Muscle of leg (tissue), 11 donors: Measurements from ENCODE around the gene HPGDS. TPM values are rescaled to one million over a fixed set of nuclear protein-coding genes. Genes with fewer than 3 reads are reported as not detected.

Experiments used
- DNase-seq: peaks from one replicate; pipeline ENCODE4 v3.0.0; 2013
- H3K27ac ChIP-seq: one replicate; pipeline ENCODE4 v1.5.1; 2013; ENCODE audit warnings: mild to moderate bottlenecking, low read length, control low read depth
- H3K27me3 ChIP-seq: one replicate; pipeline ENCODE4 v1.6.1; 2013; ENCODE audit warnings: low read length; ENCODE audit not compliant: control insufficient read depth, insufficient read depth
- H3K36me3 ChIP-seq: one replicate; pipeline ENCODE4 v1.6.1; 2013; ENCODE audit warnings: low read length; ENCODE audit not compliant: control insufficient read depth, insufficient read depth
- H3K4me1 ChIP-seq: one replicate; pipeline ENCODE4 v1.6.1; 2013; ENCODE audit warnings: low read length; ENCODE audit not compliant: control insufficient read depth, insufficient read depth
- H3K4me3 ChIP-seq: one replicate; pipeline ENCODE4 v1.5.1; 2013; ENCODE audit warnings: low read length, control low read depth
- H3K9me3 ChIP-seq: replicated peaks from 2 replicates; pipeline ENCODE4 v1.6.1; 2013; ENCODE audit warnings: low read depth, low read length; ENCODE audit not compliant: control insufficient read depth
- WGBS: methylation state at CpG from one replicate; pipeline ENCODE4 v1.1.5; 2013; ENCODE audit warnings: missing lambda C conversion rate; ENCODE audit not compliant: insufficient coverage; 5-methylcytosine and 5-hydroxymethylcytosine counted together
- polyA plus RNA-seq, 8 donors: library from polyadenylated mRNA; unstranded; fragments of 120-200 nt; gene quantifications; one replicate each; pipeline versions ENCODE4 v1.2.1 to v1.2.3, GENCODE V29; 2013; ENCODE audit warnings: inconsistent platforms in 1 of 8, low replicate concordance in 1 of 8; ENCODE audit not compliant: insufficient read length in 8 of 8, insufficient read depth in 1 of 8
- total RNA-seq: library from RNA; stranded (reverse); fragments of 120-200 nt; gene quantifications from one replicate; pipeline ENCODE4 v1.2.4, GENCODE V29; 2013

The HPGDS gene
- total and polyA plus RNA-seq, 9 donors: 6.7 to 10.5 (median 8.5) TPM

GRCh38 chr4:94373752-94374151 is 31.1 kb upstream of the HPGDS start:
- peaks cover 6% of the 10 kb centered on the region for H3K4me1 ChIP-seq
- no peak for DNase-seq
- 84% methylated on average over 2 of the region's 3 CpGs for WGBS
- H3K9me3 ChIP-seq: no peaks in the 10 kb centered on the region
- peak overlapping the region; percentile 29 for H3K27ac ChIP-seq
- no peaks in the 10 kb centered on the region for H3K36me3 ChIP-seq
- no peaks in the 10 kb centered on the region for H3K27me3 ChIP-seq
- H3K4me3 ChIP-seq: no peak overlapping the region

GRCh38 chr4:94372991-94373390 is 30.4 kb upstream of the HPGDS start:
- Histone ChIP-seq H3K4me1 (peaks cover 6% of the 10 kb centered on the region), H3K9me3 (no peaks in the 10 kb centered on the region), H3K36me3 (no peaks in the 10 kb centered on the region), H3K4me3 (no peak overlapping the region), H3K27ac (peak overlapping the region; percentile 98), H3K27me3 (no peaks in the 10 kb centered on the region)
- DNase-seq: peak; percentile 92
- WGBS: no CpG with 5 or more reads among the region's 3 CpGs

GRCh38 chr4:94372228-94372978 is 29.8 kb upstream of the HPGDS start:
- no CpG with 5 or more reads among the region's 4 CpGs for WGBS
- peak; percentile 35 for DNase-seq

GRCh38 chr4:94371290-94371689 is 28.7 kb upstream of the HPGDS start:
- H3K36me3 ChIP-seq: no peaks in the 10 kb centered on the region
- no peaks in the 10 kb centered on the region for H3K9me3 ChIP-seq
- peak overlapping the region; percentile 98 for H3K27ac ChIP-seq
- H3K4me1 ChIP-seq: peaks cover 4% of the 10 kb centered on the region
- no peaks in the 10 kb centered on the region for H3K27me3 ChIP-seq
- peak; percentile 78 for DNase-seq
- H3K4me3 ChIP-seq: no peak overlapping the region

More at GRCh38 chr4:94372228-94372978, 29.8 kb upstream of the HPGDS start:
- Histone ChIP-seq H3K4me1 (peaks cover 6% of the 10 kb centered on the region), H3K27ac (peak overlapping the region; percentile 98), H3K4me3 (no peak overlapping the region), H3K9me3 (no peaks in the 10 kb centered on the region), H3K27me3 (no peaks in the 10 kb centered on the region), H3K36me3 (no peaks in the 10 kb centered on the region)

- H3K36me3 ChIP-seq: no peaks in the 10 kb centered on the region
- DNase-seq: peak; percentile 94
- H3K9me3 ChIP-seq: no peaks in the 10 kb centered on the region
- WGBS: no CpG with 5 or more reads among the region's 6 CpGs
- peaks cover 4% of the 10 kb centered on the region for H3K4me1 ChIP-seq
- H3K27ac ChIP-seq: peak overlapping the region; percentile 98
- H3K4me3 ChIP-seq: no peak overlapping the region
- H3K27me3 ChIP-seq: no peaks in the 10 kb centered on the region
Measured at GRCh38 chr4:94370533-94371254, 28.1 kb upstream of the HPGDS start.

GRCh38 chr4:94369046-94369445 is 26.4 kb upstream of the HPGDS start:
- H3K9me3 ChIP-seq: no peaks in the 10 kb centered on the region
- H3K27ac ChIP-seq: peak overlapping the region; percentile 33
- no CpG with 5 or more reads among the region's 2 CpGs for WGBS
- DNase-seq: no peak
- H3K4me1 ChIP-seq: peaks cover 4% of the 10 kb centered on the region
- H3K36me3 ChIP-seq: no peaks in the 10 kb centered on the region
- no peak overlapping the region for H3K4me3 ChIP-seq
- no peaks in the 10 kb centered on the region for H3K27me3 ChIP-seq

GRCh38 chr4:94368459-94368858 is 25.8 kb upstream of the HPGDS start:
- H3K9me3 ChIP-seq: no peaks in the 10 kb centered on the region
- whole genome bisulfite sequencing: no CpG with 5 or more reads among the region's 1 CpG
- DNase-seq: no peak
- H3K27ac ChIP-seq: no peak overlapping the region
- no peak overlapping the region for H3K4me3 ChIP-seq
- no peaks in the 10 kb centered on the region for H3K36me3 ChIP-seq
- H3K27me3 ChIP-seq: no peaks in the 10 kb centered on the region
- H3K4me1 ChIP-seq: peaks cover 4% of the 10 kb centered on the region

DNA sequence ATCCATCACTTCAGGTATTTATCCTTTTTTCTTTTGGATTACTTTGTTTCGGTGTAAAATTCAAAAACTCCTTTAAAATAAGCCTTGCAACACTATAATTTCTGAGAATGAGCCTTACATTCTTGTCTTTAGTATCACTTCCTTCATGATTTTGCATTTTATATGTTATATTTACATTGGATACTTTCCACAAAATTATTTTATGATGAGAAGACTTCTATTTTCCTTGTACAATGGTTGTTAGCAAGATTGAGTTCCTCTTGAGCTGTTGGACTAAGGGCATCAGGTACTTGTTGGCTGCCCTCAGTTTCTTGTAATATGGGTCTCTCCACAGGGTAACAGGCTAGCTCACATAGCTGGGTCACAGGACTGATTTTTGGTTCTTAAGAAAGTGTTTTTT is 22.7 kb upstream of the HPGDS start:
- Histone ChIP-seq H3K27ac (no peak overlapping the region), H3K36me3 (no peaks in the 10 kb centered on the region), H3K4me1 (peaks cover 2% of the 10 kb centered on the region), H3K4me3 (no peak overlapping the region), H3K27me3 (no peaks in the 10 kb centered on the region), H3K9me3 (no peaks in the 10 kb centered on the region)
- no peak for DNase-seq
- no CpG with 5 or more reads among the region's 1 CpG for WGBS

- Histone ChIP-seq H3K27me3 (no peaks in the 10 kb centered on the region), H3K9me3 (no peaks in the 10 kb centered on the region), H3K4me1 (no peaks in the 10 kb centered on the region), H3K27ac (no peak overlapping the region), H3K36me3 (no peaks in the 10 kb centered on the region), H3K4me3 (no peak overlapping the region)
- DNase-seq: no peak
- WGBS: no CpG with 5 or more reads among the region's 4 CpGs
Measured at GRCh38 chr4:94364527-94364926, 21.9 kb upstream of the HPGDS start.

GRCh38 chr4:94363136-94363655 is 20.6 kb upstream of the HPGDS start:
- H3K4me1 ChIP-seq: no peaks in the 10 kb centered on the region
- no peaks in the 10 kb centered on the region for H3K9me3 ChIP-seq
- no peak overlapping the region for H3K4me3 ChIP-seq
- no peaks in the 10 kb centered on the region for H3K27me3 ChIP-seq
- DNase-seq: no peak
- no peak overlapping the region for H3K27ac ChIP-seq
- 67% methylated on average over 1 of the region's 4 CpGs for WGBS
- no peaks in the 10 kb centered on the region for H3K36me3 ChIP-seq
